Measurements from ENCODE around the gene PALLD. TPM values are rescaled to one million over a fixed set of nuclear protein-coding genes. Genes with fewer than 3 reads are reported as not detected.
"Not testable (repeated sequence)": the region's sequence is repeated elsewhere in the genome, so short reads cannot be mapped to it uniquely, and the experiment has no call there.

PALLD gene
- total RNA-seq, 2 experiments from 2014 or later = 1.2 to 1.3 TPM

GRCh38 chr4:168803052-168803451 is 306.2 kb downstream of the PALLD start:
- DNase-seq; H3K27me3 Mint-ChIP-seq (ENCODE audit: low read depth); CTCF ChIA-PET; H3K4me1 Mint-ChIP-seq (ENCODE audit: low read depth); POLR2A ChIA-PET; H3K4me3 Mint-ChIP-seq; H3K9me3 Mint-ChIP-seq (ENCODE audit: insufficient read depth); H3K27ac Mint-ChIP-seq; ATAC-seq; H3K36me3 Mint-ChIP-seq (ENCODE audit: low read depth): not testable (repeated sequence)

- ChIA-PET CTCF (interaction anchor here (0.6 kb wide), 1 partner anchor 671 kb away, joined by 3 read pairs; no protein-coding TSS in a partner anchor), POLR2A (no interaction called here)
- no peak overlapping the region for H3K27ac Mint-ChIP-seq
- no peaks in the 10 kb centered on the region for H3K4me1 Mint-ChIP-seq (ENCODE audit: low read depth)
- DNase-seq (no peak), ATAC-seq (no peak)
- no peaks in the 10 kb centered on the region for H3K36me3 Mint-ChIP-seq (ENCODE audit: low read depth)
- H3K4me3 Mint-ChIP-seq = no peak overlapping the region
- no peaks in the 10 kb centered on the region for H3K27me3 Mint-ChIP-seq (ENCODE audit: low read depth)
- no peaks in the 10 kb centered on the region for H3K9me3 Mint-ChIP-seq (ENCODE audit: insufficient read depth)
These were observed 306.9 kb downstream of the PALLD start for GRCh38 chr4:168803732-168804131.

DNA sequence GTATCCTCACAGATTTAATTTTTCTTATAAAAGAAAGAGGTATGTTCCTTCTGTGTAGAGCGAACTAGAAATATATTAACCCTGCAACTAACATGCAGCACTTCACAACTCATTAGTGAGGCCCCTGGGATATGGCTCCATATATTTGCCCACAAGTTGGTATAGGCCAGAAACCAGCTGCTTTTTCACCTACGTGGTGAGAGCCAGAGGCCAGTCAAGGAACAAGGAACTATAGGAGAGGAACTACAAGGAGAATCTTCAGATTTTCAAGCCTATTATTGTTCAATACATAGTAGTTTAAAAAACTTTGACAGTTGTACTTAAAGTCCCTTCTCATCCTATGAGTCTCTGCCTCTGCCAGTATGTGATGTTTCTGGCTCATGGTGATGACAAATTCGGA is 307.3 kb downstream of the PALLD start:
- Mint-ChIP-seq H3K27ac (no peak overlapping the region), H3K4me1 (ENCODE audit: low read depth) (no peaks in the 10 kb centered on the region), H3K36me3 (ENCODE audit: low read depth) (no peaks in the 10 kb centered on the region), H3K27me3 (ENCODE audit: low read depth) (no peaks in the 10 kb centered on the region), H3K9me3 (ENCODE audit: insufficient read depth) (no peaks in the 10 kb centered on the region), H3K4me3 (no peak overlapping the region)
- DNase-seq (no peak), ATAC-seq (no peak)
- CTCF ChIA-PET = interaction anchor here (0.6 kb wide), 1 partner anchor 671 kb away, joined by 3 read pairs; no protein-coding TSS in a partner anchor
- POLR2A ChIA-PET = no interaction called here

GRCh38 chr4:168805341-168805740 is 308.5 kb downstream of the PALLD start:
- ATAC-seq = no peak
- H3K27me3 Mint-ChIP-seq (ENCODE audit: low read depth) = no peaks in the 10 kb centered on the region
- POLR2A ChIA-PET = no interaction called here
- no peaks in the 10 kb centered on the region for H3K4me1 Mint-ChIP-seq (ENCODE audit: low read depth)
- CTCF ChIA-PET = no interaction called here
- no peaks in the 10 kb centered on the region for H3K9me3 Mint-ChIP-seq (ENCODE audit: insufficient read depth)
- no peak overlapping the region for H3K4me3 Mint-ChIP-seq
- H3K36me3 Mint-ChIP-seq (ENCODE audit: low read depth) = no peaks in the 10 kb centered on the region
- no peak overlapping the region for H3K27ac Mint-ChIP-seq
- no peak for DNase-seq

DNA sequence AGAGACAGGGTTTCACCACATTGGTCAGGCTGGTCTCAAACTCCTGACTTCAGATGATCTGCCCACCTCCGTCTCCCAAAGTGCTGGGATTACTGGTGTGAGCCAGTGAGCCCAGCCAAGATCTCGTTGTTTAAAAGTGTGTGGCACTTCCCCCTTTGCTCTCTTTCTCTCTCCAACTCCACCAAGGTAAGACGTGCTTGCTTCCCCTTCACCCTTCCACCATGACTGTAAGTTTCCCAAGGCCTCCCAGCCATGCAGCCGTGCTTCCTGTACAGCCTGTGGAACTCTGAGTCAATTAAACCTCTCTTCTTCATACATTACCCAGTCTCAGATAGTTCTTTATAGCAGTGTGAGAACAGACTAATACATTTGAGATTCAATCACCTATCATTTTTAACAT is 309.4 kb downstream of the PALLD start:
- DNase-seq; H3K27me3 Mint-ChIP-seq (ENCODE audit: low read depth); CTCF ChIA-PET; H3K36me3 Mint-ChIP-seq (ENCODE audit: low read depth); H3K4me1 Mint-ChIP-seq (ENCODE audit: low read depth); POLR2A ChIA-PET; H3K4me3 Mint-ChIP-seq; H3K9me3 Mint-ChIP-seq (ENCODE audit: insufficient read depth); H3K27ac Mint-ChIP-seq; ATAC-seq: not testable (repeated sequence)

GRCh38 chr4:168811207-168811606 is 314.4 kb downstream of the PALLD start:
- DNase-seq (no peak), ATAC-seq (no peak)
- CTCF ChIA-PET = no interaction called here
- Mint-ChIP-seq H3K27ac (no peak overlapping the region), H3K4me1 (ENCODE audit: low read depth) (no peaks in the 10 kb centered on the region), H3K27me3 (ENCODE audit: low read depth) (peaks cover 14% of the 10 kb centered on the region), H3K36me3 (ENCODE audit: low read depth) (no peaks in the 10 kb centered on the region), H3K9me3 (ENCODE audit: insufficient read depth) (no peaks in the 10 kb centered on the region), H3K4me3 (no peak overlapping the region)
- POLR2A ChIA-PET = no interaction called here

GRCh38 chr4:168811786-168812651 is 315.2 kb downstream of the PALLD start:
- H3K4me3 Mint-ChIP-seq = no peak overlapping the region
- POLR2A ChIA-PET = no interaction called here
- no peak for DNase-seq
- peaks cover 22% of the 10 kb centered on the region for H3K27me3 Mint-ChIP-seq (ENCODE audit: low read depth)
- CTCF ChIA-PET = no interaction called here
- no peak overlapping the region for H3K27ac Mint-ChIP-seq
- ATAC-seq = no peak
- peaks cover 4% of the 10 kb centered on the region for H3K4me1 Mint-ChIP-seq (ENCODE audit: low read depth)
- no peaks in the 10 kb centered on the region for H3K36me3 Mint-ChIP-seq (ENCODE audit: low read depth)
- H3K9me3 Mint-ChIP-seq (ENCODE audit: insufficient read depth) = no peaks in the 10 kb centered on the region

- Mint-ChIP-seq H3K4me1 (ENCODE audit: low read depth) (peaks cover 4% of the 10 kb centered on the region), H3K36me3 (ENCODE audit: low read depth) (no peaks in the 10 kb centered on the region), H3K4me3 (no peak overlapping the region), H3K27me3 (ENCODE audit: low read depth) (peaks cover 29% of the 10 kb centered on the region), H3K27ac (no peak overlapping the region), H3K9me3 (ENCODE audit: insufficient read depth) (no peaks in the 10 kb centered on the region)
- no peak for ATAC-seq
- ChIA-PET CTCF (no interaction called here), POLR2A (no interaction called here)
- DNase-seq = no peak
These were observed 316.0 kb downstream of the PALLD start for GRCh38 chr4:168812806-168813205.

DNA sequence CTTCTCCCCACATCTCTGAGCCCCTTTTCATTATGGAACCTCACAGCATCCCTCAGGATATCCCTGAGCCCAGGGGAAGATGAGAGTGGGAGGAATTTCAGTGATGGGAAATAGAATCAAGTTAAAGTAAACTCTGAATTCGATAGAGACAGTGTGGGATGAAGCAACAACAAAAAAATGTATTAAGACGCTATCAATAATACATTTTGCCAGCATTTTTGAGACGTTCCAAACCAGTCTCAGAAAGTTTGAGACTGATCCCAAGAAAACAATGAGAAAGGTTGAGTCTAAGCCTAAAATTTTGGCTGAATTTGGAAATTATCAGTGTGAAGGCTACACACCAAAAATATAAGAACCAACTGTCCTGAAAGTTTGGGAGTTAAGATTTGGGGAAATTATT is 317.0 kb downstream of the PALLD start:
- H3K36me3 Mint-ChIP-seq (ENCODE audit: low read depth) = no peaks in the 10 kb centered on the region
- H3K4me1 Mint-ChIP-seq (ENCODE audit: low read depth) = peaks cover 4% of the 10 kb centered on the region
- DNase-seq (no peak), ATAC-seq (no peak)
- no peak overlapping the region for H3K27ac Mint-ChIP-seq
- CTCF ChIA-PET = no interaction called here
- H3K4me3 Mint-ChIP-seq = no peak overlapping the region
- POLR2A ChIA-PET = no interaction called here
- peaks cover 33% of the 10 kb centered on the region for H3K27me3 Mint-ChIP-seq (ENCODE audit: low read depth)
- no peaks in the 10 kb centered on the region for H3K9me3 Mint-ChIP-seq (ENCODE audit: insufficient read depth)

DNA sequence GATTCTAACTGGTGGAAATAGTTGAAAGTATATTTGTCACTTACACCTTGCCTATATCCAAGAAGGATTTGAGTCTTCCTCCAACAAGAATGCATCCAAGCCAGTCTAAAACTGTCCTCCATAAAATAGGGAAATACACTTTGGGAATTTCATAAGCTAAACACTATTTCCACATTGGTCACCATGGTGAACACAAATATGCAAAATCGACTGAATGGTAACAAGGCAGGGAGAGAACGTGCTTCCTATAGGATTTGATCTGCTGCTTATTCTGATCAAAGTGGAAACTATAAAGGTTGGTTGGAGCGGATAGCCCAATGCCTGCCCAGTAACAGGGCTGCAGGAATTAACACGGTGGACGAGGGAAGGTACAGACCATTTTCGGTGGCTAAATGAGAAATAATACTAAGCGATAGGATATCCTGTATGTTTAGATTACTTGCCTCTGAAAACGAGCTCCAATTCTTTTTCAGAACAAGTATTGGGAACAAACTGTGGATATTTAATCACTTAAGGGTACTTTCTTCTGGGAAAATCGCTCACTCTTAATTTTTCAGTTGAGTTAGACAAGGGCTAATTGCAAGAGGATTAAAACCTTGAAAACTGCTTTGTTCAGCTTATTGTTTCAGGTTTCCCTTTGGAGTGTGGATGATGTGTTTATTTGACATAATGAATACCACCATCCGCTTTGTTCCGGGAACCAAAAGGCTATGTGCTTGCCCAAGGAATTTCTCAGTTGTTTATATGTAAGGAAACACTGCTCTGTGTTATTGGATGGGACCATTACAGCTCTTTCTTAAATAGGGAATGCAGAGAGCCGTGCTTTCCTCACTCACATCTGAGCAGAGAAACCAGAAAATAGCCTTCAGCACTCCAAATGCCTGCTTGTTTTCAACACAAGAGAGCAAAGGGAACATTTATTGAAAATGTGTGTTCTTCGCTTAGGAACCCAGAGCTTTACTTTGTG is 318.8 kb downstream of the PALLD start:
- CTCF ChIA-PET = interaction anchor here (1.3 kb wide), 1 partner anchor 20 kb away, joined by 3 read pairs; no protein-coding TSS in a partner anchor
- no peak for ATAC-seq

GRCh38 chr4:168817370-168817769 is 320.5 kb downstream of the PALLD start:
- Mint-ChIP-seq H3K9me3 (ENCODE audit: insufficient read depth) (no peaks in the 10 kb centered on the region), H3K4me3 (no peak overlapping the region), H3K27me3 (ENCODE audit: low read depth) (peaks cover 35% of the 10 kb centered on the region), H3K27ac (no peak overlapping the region), H3K4me1 (ENCODE audit: low read depth) (peaks cover 4% of the 10 kb centered on the region), H3K36me3 (ENCODE audit: low read depth) (no peaks in the 10 kb centered on the region)
- ATAC-seq = no peak
- CTCF ChIA-PET = interaction anchor here (1.6 kb wide), 2 partner anchors 17 to 21 kb away, joined by 3 to 5 read pairs; no protein-coding TSS in a partner anchor
- DNase-seq = no peak
- POLR2A ChIA-PET = interaction anchor here (0.6 kb wide), 2 partner anchors 142 to 467 kb away, joined by 3 to 4 read pairs; no protein-coding TSS in a partner anchor

More for the DNA sequence above, 318.8 kb downstream of the PALLD start:
- POLR2A ChIA-PET = no interaction called here
- no peaks in the 10 kb centered on the region for H3K36me3 Mint-ChIP-seq (ENCODE audit: low read depth)
- DNase-seq = no peak
- peaks cover 36% of the 10 kb centered on the region for H3K27me3 Mint-ChIP-seq (ENCODE audit: low read depth)
- no peak overlapping the region for H3K4me3 Mint-ChIP-seq
- peaks cover 4% of the 10 kb centered on the region for H3K4me1 Mint-ChIP-seq (ENCODE audit: low read depth)
- H3K27ac Mint-ChIP-seq = no peak overlapping the region
- no peaks in the 10 kb centered on the region for H3K9me3 Mint-ChIP-seq (ENCODE audit: insufficient read depth)

GRCh38 chr4:168822481-168822880 is 325.6 kb downstream of the PALLD start:
- CTCF ChIA-PET = no interaction called here
- Mint-ChIP-seq H3K36me3 (ENCODE audit: low read depth) (no peaks in the 10 kb centered on the region), H3K27ac (no peak overlapping the region), H3K4me3 (no peak overlapping the region), H3K9me3 (ENCODE audit: insufficient read depth) (no peaks in the 10 kb centered on the region), H3K27me3 (ENCODE audit: low read depth) (peaks cover 13% of the 10 kb centered on the region), H3K4me1 (ENCODE audit: low read depth) (no peaks in the 10 kb centered on the region)
- no peak for ATAC-seq
- POLR2A ChIA-PET = no interaction called here
- no peak for DNase-seq
